Mononuclear cell (primary cell): ENCODE results near the gene PAM. TPM values are rescaled to one million over a fixed set of nuclear protein-coding genes. Genes with fewer than 3 reads are reported as not detected.

Source experiments
- H3K27me3 ChIP-seq: 2 replicates; pipeline ENCODE4 v1.6.0; 2011; ENCODE audit warnings: low read length, control low read depth; ENCODE audit not compliant: insufficient read depth
- H3K4me1 ChIP-seq: 2 replicates; pipeline ENCODE4 v1.5.1; 2011; ENCODE audit warnings: mild to moderate bottlenecking, low read length, control low read depth; ENCODE audit not compliant: insufficient read depth
- H3K4me3 ChIP-seq: 2 replicates; pipeline ENCODE4 v1.5.1; 2011; ENCODE audit warnings: mild to moderate bottlenecking, low read length, moderate library complexity
- H3K9me3 ChIP-seq: 2 replicates; pipeline ENCODE4 v1.5.1; 2011; ENCODE audit warnings: low read depth, mild to moderate bottlenecking, control low read depth, low read length
- total RNA-seq: library from RNA; depleted of rRNA; stranded (reverse); fragments of >200 nt; gene quantifications from one replicate; pipeline ENCODE4 v1.2.3, GENCODE V29; 2012

Gene PAM
- total RNA-seq, 1 donor, result 18.8 TPM

- Histone ChIP-seq H3K4me1 (peaks cover 15% of the 10 kb centered on the region), H3K27me3 (no peaks in the 10 kb centered on the region), H3K4me3 (no peak overlapping the region), H3K9me3 (no peaks in the 10 kb centered on the region)
Measured at GRCh38 chr5:102782217-102782872, 27.2 kb downstream of the PAM start.

GRCh38 chr5:102787134-102787533 lies 32.0 kb downstream of the PAM start:
- H3K9me3 ChIP-seq, result no peaks in the 10 kb centered on the region
- H3K4me3 ChIP-seq, result no peak overlapping the region
- peaks cover 4% of the 10 kb centered on the region for H3K4me1 ChIP-seq
- no peaks in the 10 kb centered on the region for H3K27me3 ChIP-seq

- Histone ChIP-seq H3K4me1 (no peaks in the 10 kb centered on the region), H3K27me3 (no peaks in the 10 kb centered on the region), H3K9me3 (no peaks in the 10 kb centered on the region), H3K4me3 (no peak overlapping the region)
Measured at GRCh38 chr5:102788788-102789187, 33.7 kb downstream of the PAM start.

DNA sequence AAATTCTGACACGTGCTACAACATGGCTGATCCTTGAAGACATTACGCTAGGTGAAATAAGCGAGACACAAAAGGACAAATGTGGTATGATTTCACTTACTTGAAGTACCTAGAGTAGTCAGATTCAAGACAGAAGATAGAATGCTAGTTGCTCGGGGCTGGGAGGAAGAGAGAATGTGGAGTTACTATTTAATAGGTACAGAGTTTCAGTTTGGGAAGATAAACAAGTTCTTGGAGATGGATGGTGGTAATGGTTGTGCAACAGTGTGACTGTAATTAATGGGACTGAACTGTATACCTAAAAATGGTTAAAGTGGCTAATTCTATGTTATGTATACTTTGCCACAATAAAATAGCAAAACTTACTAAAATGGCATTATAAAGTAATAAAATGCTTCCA lies 34.4 kb downstream of the PAM start:
- no peaks in the 10 kb centered on the region for H3K9me3 ChIP-seq

GRCh38 chr5:102790748-102791147 lies 35.6 kb downstream of the PAM start:
- Histone ChIP-seq H3K9me3 (no peaks in the 10 kb centered on the region), H3K4me3 (no peak overlapping the region), H3K4me1 (no peaks in the 10 kb centered on the region), H3K27me3 (no peaks in the 10 kb centered on the region)

More for the DNA sequence above, 34.4 kb downstream of the PAM start:
- no peaks in the 10 kb centered on the region for H3K4me1 ChIP-seq
- no peaks in the 10 kb centered on the region for H3K27me3 ChIP-seq
- H3K4me3 ChIP-seq, result no peak overlapping the region

DNA sequence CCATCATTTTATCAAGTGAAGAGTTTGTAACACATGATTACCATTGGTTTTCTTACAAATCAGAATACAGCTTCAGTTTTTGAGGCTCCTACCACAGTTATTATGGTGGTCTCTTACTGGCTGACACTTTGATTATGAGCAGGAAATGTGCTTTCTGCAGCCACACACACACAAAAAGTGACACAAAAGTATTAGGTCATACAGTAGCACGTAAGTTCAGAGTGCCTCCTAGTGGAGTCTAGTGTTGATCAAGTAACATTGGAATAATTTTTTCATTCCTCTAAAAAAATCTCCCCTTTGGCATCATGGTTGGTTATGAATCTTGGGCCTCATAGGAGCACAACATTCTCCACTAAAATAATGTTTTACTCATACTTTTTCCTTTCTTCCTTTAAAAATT lies 37.6 kb downstream of the PAM start:
- Histone ChIP-seq H3K4me3 (no peak overlapping the region), H3K9me3 (no peaks in the 10 kb centered on the region), H3K27me3 (no peaks in the 10 kb centered on the region), H3K4me1 (no peaks in the 10 kb centered on the region)

DNA sequence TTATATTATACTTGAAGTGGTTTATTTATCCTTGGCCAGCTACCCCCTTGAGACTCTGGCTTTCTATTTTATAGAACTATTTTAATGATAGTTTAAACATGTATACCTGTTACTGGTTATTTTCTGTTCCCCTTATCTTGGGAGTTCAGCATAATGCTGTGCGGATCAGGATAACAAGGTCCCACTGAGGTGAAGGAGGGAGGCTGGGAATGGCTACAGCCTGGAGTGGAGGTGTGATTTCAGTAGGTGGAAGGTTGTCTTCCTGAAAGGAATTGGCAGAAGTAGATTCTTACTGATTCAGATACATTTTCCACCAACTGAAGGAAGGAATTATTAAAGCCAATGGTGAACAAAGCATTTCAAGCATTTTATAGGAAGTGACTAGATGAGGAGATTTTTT lies 38.9 kb downstream of the PAM start:
- Histone ChIP-seq H3K4me3 (no peak overlapping the region), H3K27me3 (no peaks in the 10 kb centered on the region), H3K9me3 (no peaks in the 10 kb centered on the region), H3K4me1 (no peaks in the 10 kb centered on the region)

GRCh38 chr5:102794677-102795331 lies 39.7 kb downstream of the PAM start:
- H3K4me1 ChIP-seq, result no peaks in the 10 kb centered on the region
- no peaks in the 10 kb centered on the region for H3K9me3 ChIP-seq
- H3K27me3 ChIP-seq, result no peaks in the 10 kb centered on the region
- H3K4me3 ChIP-seq, result no peak overlapping the region

GRCh38 chr5:102795526-102795925 lies 40.4 kb downstream of the PAM start:
- Histone ChIP-seq H3K9me3 (no peaks in the 10 kb centered on the region), H3K27me3 (no peaks in the 10 kb centered on the region), H3K4me3 (no peak overlapping the region), H3K4me1 (peaks cover 5% of the 10 kb centered on the region)

DNA sequence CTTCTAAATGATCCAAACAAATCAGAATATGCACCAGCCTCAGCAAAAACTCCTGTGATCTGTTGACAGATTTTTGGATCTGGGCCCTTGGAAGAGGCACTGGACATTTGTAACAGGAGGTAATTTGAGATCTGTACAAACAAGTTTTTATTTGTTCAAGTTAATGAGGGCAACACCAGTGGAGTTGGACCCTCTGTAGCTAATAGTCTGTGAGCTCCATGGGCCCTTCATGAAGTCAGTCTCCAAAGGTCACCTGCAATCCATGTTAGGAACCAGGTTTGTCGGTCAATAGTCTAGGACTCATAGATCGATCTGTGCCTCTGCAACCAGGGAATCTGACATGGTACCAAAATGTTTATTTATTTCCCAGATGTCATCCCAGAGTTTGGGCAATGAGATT lies 40.9 kb downstream of the PAM start:
- Histone ChIP-seq H3K9me3 (no peaks in the 10 kb centered on the region), H3K4me1 (peaks cover 6% of the 10 kb centered on the region)

GRCh38 chr5:102796498-102796897 lies 41.4 kb downstream of the PAM start:
- Histone ChIP-seq H3K4me1 (peaks cover 10% of the 10 kb centered on the region), H3K4me3 (no peak overlapping the region), H3K9me3 (no peaks in the 10 kb centered on the region), H3K27me3 (no peaks in the 10 kb centered on the region)

More for the DNA sequence above, 40.9 kb downstream of the PAM start:
- Histone ChIP-seq H3K27me3 (no peaks in the 10 kb centered on the region), H3K4me3 (no peak overlapping the region)

GRCh38 chr5:102797322-102797884 lies 42.3 kb downstream of the PAM start:
- Histone ChIP-seq H3K27me3 (no peaks in the 10 kb centered on the region), H3K9me3 (no peaks in the 10 kb centered on the region), H3K4me3 (no peak overlapping the region), H3K4me1 (peaks cover 13% of the 10 kb centered on the region)

DNA sequence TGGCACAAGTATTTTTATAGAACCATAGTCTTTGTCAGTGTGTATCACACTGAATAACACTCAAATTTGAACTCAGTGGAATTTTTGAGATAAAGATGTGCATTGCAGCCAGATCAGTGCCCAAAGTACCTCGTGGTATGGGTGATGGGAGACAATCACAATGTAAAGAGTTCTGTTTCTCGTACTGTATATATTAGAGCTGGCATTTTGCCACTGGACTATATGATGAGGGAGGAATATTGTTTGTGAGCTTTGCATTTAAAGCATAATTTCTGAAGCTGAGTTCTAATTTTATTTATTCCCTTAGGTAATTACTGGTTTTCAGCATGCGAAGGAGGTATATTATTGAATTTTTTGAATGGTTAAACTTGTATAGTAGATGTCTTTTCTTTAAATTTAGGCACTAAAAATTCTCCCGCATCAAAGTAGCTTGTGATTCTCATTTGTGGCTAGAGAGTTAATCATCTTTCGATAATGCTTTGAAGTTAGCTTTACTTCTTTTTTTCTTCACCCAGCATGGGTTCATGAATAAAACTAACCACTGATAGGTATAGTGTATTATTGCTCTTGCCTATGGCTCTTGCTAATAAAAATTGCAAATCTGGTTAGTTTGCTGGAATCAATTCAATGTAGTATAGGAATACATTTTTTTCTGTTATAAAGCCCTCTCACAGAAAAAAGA lies 43.1 kb downstream of the PAM start:
- H3K27me3 ChIP-seq, result no peaks in the 10 kb centered on the region
- no peak overlapping the region for H3K4me3 ChIP-seq
- H3K4me1 ChIP-seq, result peaks cover 21% of the 10 kb centered on the region
- H3K9me3 ChIP-seq, result no peaks in the 10 kb centered on the region

- no peaks in the 10 kb centered on the region for H3K27me3 ChIP-seq
- no peak overlapping the region for H3K4me3 ChIP-seq
- H3K4me1 ChIP-seq, result peaks cover 23% of the 10 kb centered on the region
- no peaks in the 10 kb centered on the region for H3K9me3 ChIP-seq
Measured at GRCh38 chr5:102799017-102799416, 43.9 kb downstream of the PAM start.

GRCh38 chr5:102800427-102800826 lies 45.3 kb downstream of the PAM start:
- Histone ChIP-seq H3K27me3 (no peaks in the 10 kb centered on the region), H3K4me1 (peaks cover 23% of the 10 kb centered on the region), H3K9me3 (no peaks in the 10 kb centered on the region), H3K4me3 (no peak overlapping the region)
